ENCODE measurements around the gene COTL1. TPM values are rescaled to one million over a fixed set of nuclear protein-coding genes. Genes with fewer than 3 reads are reported as not detected.

Gene COTL1
- polyA plus RNA-seq, 1 of the 3 experiments (the other 2 are of a cell fraction), result 91.6 TPM

DNA sequence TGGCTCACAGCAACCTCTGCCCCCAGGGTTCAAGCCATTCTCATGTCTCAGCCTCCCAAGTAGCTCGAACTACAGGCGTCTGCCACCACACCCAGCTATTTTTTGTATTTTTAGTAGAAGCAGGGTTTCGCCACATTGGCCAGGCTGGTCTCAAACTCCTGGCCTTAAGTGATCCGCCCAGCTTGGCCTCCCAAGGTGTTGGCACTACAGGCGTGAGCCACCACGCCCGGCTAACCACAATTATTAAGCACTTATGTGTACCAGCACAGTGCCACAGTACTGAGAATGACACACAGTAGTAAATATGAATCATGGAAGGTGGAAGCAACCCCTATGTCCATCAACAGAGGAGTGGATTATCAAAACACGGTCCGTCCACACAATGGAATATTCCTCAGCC lies 49.8 kb downstream of the COTL1 start:
- WGBS (ENCODE audit: low lambda C conversion rate), result 97% methylated on average over 9 of the region's 9 CpGs
- Histone ChIP-seq H3F3A (replicated peaks; ENCODE audit: insufficient read depth) (peaks cover 17% of the 10 kb centered on the region), H3K4me2 (no peak overlapping the region), H3K79me2 (ENCODE audit: insufficient read depth) (peaks cover 47% of the 10 kb centered on the region), H3K27me3 (ENCODE audit: insufficient read depth) (no peaks in the 10 kb centered on the region), H3K9me2 (no peaks in the 10 kb centered on the region), H3K4me1 (ENCODE audit: control insufficient read depth in 1 of 2, insufficient read depth in 2 of 2, low read depth in 1 of 2, low read length in 1 of 2) (no peaks in the 10 kb centered on the region), H3K27ac (ENCODE audit: low read depth in 2 of 2, low read length in 1 of 2) (no peak overlapping the region), H3K4me3 (ENCODE audit: low read depth in 2 of 2, low read length in 1 of 2) (no peak overlapping the region), H4K20me1 (ENCODE audit: insufficient read depth) (no peaks in the 10 kb centered on the region), H3K36me3 (replicated peaks in 1 of 2; ENCODE audit: control insufficient read depth in 1 of 2, insufficient read depth in 2 of 2, low read length in 1 of 2) (peaks cover 10 to 36% of the 10 kb centered on the region in 2 experiments), H2AFZ (ENCODE audit: low read depth) (no peak overlapping the region), H3K9me3 (peaks cover 5% of the 10 kb centered on the region; the same call in 1 of the 2 replicates), H3K9ac (no peak overlapping the region)
- ChIA-PET CTCF (interaction anchor here (1.0 to 1.3 kb wide), 2 partner anchors 15 to 19 kb away, joined by 3 read pairs; no protein-coding TSS in a partner anchor), POLR2A (no interaction called here)
- DNase-seq, result no peak
- TF ChIP-seq, protein P1, sequence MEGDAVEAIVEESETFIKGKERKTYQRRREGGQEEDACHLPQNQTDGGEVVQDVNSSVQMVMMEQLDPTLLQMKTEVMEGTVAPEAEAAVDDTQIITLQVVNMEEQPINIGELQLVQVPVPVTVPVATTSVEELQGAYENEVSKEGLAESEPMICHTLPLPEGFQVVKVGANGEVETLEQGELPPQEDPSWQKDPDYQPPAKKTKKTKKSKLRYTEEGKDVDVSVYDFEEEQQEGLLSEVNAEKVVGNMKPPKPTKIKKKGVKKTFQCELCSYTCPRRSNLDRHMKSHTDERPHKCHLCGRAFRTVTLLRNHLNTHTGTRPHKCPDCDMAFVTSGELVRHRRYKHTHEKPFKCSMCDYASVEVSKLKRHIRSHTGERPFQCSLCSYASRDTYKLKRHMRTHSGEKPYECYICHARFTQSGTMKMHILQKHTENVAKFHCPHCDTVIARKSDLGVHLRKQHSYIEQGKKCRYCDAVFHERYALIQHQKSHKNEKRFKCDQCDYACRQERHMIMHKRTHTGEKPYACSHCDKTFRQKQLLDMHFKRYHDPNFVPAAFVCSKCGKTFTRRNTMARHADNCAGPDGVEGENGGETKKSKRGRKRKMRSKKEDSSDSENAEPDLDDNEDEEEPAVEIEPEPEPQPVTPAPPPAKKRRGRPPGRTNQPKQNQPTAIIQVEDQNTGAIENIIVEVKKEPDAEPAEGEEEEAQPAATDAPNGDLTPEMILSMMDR (IDR thresholded peaks at IDR 0.05), result no peak
- TF ChIP-seq, protein P2, sequence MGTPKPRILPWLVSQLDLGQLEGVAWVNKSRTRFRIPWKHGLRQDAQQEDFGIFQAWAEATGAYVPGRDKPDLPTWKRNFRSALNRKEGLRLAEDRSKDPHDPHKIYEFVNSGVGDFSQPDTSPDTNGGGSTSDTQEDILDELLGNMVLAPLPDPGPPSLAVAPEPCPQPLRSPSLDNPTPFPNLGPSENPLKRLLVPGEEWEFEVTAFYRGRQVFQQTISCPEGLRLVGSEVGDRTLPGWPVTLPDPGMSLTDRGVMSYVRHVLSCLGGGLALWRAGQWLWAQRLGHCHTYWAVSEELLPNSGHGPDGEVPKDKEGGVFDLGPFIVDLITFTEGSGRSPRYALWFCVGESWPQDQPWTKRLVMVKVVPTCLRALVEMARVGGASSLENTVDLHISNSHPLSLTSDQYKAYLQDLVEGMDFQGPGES (IDR thresholded peaks at IDR 0.05; ENCODE audit: low read depth, low read length), result no peak

DNA sequence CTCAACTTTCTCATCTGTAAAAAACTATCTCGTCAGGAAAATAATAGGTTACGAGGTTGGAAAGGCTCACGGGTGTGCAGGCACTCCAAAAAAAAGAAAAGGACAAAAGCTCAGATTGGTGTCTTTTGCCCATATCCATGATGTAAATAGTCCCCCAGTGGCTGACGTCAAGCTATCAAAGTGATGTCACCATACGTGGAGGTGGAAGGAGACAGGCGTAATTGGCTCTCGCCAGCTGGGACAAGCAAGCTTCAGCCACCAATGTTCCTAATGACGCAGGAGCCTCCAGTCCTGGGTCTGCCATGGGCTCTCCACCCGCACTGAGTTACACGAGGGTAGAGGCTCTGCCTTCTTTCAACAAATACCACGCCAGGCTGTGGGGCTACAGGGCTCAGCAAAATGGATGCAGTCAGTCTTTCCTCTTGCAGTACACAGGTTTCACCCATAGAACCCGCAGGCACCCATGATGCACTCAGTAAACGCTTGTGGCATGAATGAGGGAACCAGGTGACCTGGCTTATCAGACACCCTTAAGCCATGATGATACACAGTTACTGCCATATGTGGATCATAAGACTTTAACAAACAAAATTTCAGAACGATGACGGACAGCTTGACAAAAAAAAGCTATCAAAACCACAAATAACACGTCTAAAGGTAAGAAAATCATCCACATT lies 50.5 kb downstream of the COTL1 start:
- POLR2A ChIA-PET, result no interaction called here
- CTCF ChIA-PET, result interaction anchor here (1.0 kb wide), 1 partner anchor 19 kb away, joined by 3 read pairs; no protein-coding TSS in a partner anchor
- Histone ChIP-seq H3K9me3 (peaks cover 5% of the 10 kb centered on the region; the same call in 1 of the 2 replicates), H3K9ac (no peak overlapping the region), H3K4me3 (ENCODE audit: low read depth in 2 of 2, low read length in 1 of 2) (no peak overlapping the region), H3K4me1 (ENCODE audit: control insufficient read depth in 1 of 2, insufficient read depth in 2 of 2, low read depth in 1 of 2, low read length in 1 of 2) (no peaks in the 10 kb centered on the region), H4K20me1 (ENCODE audit: insufficient read depth) (no peaks in the 10 kb centered on the region), H3K36me3 (replicated peaks in 1 of 2; ENCODE audit: control insufficient read depth in 1 of 2, insufficient read depth in 2 of 2, low read length in 1 of 2) (peaks cover 10 to 32% of the 10 kb centered on the region in 2 experiments), H2AFZ (ENCODE audit: low read depth) (no peak overlapping the region), H3K27ac (ENCODE audit: low read depth in 2 of 2, low read length in 1 of 2) (no peak overlapping the region), H3K79me2 (ENCODE audit: insufficient read depth) (peaks cover 40% of the 10 kb centered on the region; the same call in 1 of the 2 replicates), H3F3A (replicated peaks; ENCODE audit: insufficient read depth) (peaks cover 17% of the 10 kb centered on the region), H3K4me2 (no peak overlapping the region), H3K27me3 (ENCODE audit: insufficient read depth) (no peaks in the 10 kb centered on the region), H3K9me2 (no peaks in the 10 kb centered on the region)
- no peak for DNase-seq
- TF ChIP-seq JUND (IDR thresholded peaks at IDR 0.05) (no peak), FOXJ3 (CRISPR knock-in tag; IDR thresholded peaks at IDR 0.05) (no peak), RXRA (IDR thresholded peaks at IDR 0.05; ENCODE audit: borderline replicate concordance, low read depth) (no peak), NFIC (IDR thresholded peaks at IDR 0.05; ENCODE audit: borderline replicate concordance) (no peak), CHD2 (IDR thresholded peaks at IDR 0.05; ENCODE audit: low read length, partially characterized antibody) (no peak)
- TF ChIP-seq, protein P3, sequence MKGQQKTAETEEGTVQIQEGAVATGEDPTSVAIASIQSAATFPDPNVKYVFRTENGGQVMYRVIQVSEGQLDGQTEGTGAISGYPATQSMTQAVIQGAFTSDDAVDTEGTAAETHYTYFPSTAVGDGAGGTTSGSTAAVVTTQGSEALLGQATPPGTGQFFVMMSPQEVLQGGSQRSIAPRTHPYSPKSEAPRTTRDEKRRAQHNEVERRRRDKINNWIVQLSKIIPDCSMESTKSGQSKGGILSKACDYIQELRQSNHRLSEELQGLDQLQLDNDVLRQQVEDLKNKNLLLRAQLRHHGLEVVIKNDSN (IDR thresholded peaks at IDR 0.05; ENCODE audit: borderline replicate concordance, low read depth), result no peak
- 91% methylated on average over 16 of the region's 16 CpGs for WGBS (ENCODE audit: low lambda C conversion rate)

All from SK-N-SH (cell line).